ENCODE results near the gene CLPTM1. TPM values are rescaled to one million over a fixed set of nuclear protein-coding genes. Genes with fewer than 3 reads are reported as not detected.
"Not testable (repeated sequence)": the region's sequence is repeated elsewhere in the genome, so short reads cannot be mapped to it uniquely, and the experiment has no call there.

Gene CLPTM1
- total RNA-seq, 1 donor from 2014 or later: 38.3 TPM

GRCh38 chr19:44984005-44984404 is 28.8 kb downstream of the CLPTM1 start:
- DNase-seq: no peak

- DNase-seq: no peak
These were observed 30.3 kb downstream of the CLPTM1 start for GRCh38 chr19:44985445-44985844.

GRCh38 chr19:44986389-44986788 is 31.2 kb downstream of the CLPTM1 start:
- no peak for DNase-seq

- no peak for DNase-seq
These were observed 32.0 kb downstream of the CLPTM1 start for GRCh38 chr19:44987148-44987675.

GRCh38 chr19:44988273-44988672 is 33.1 kb downstream of the CLPTM1 start:
- DNase-seq: no peak

- peak; percentile 70 for DNase-seq
These were observed 33.8 kb downstream of the CLPTM1 start for GRCh38 chr19:44988896-44989556.

- DNase-seq: no peak
These were observed 35.3 kb downstream of the CLPTM1 start for GRCh38 chr19:44990459-44990858.

- no peak for DNase-seq
These were observed 35.8 kb downstream of the CLPTM1 start for GRCh38 chr19:44990966-44991365.

GRCh38 chr19:44992336-44993163 is 37.4 kb downstream of the CLPTM1 start:
- no peak for DNase-seq

GRCh38 chr19:44993526-44993925 is 38.3 kb downstream of the CLPTM1 start:
- no peak for DNase-seq

- no peak for DNase-seq
These were observed 38.9 kb downstream of the CLPTM1 start for GRCh38 chr19:44993926-44994537.

- DNase-seq: no peak
These were observed 42.8 kb downstream of the CLPTM1 start for GRCh38 chr19:44998025-44998424.

GRCh38 chr19:44999131-44999925 is 44.1 kb downstream of the CLPTM1 start:
- DNase-seq: not testable (repeated sequence)

GRCh38 chr19:45000665-45001064 is 45.5 kb downstream of the CLPTM1 start:
- DNase-seq: not testable (repeated sequence)

- peak; percentile 96 for DNase-seq
These were observed 46.0 kb downstream of the CLPTM1 start, which contains the start of gene RELB for GRCh38 chr19:45001087-45001739. Gene RELB (plus strand): TSS chr19:45001464. CDS start chr19:45001580, 116 bp downstream.

GRCh38 chr19:45003485-45003884 is 48.3 kb downstream of the CLPTM1 start:
- DNase-seq: no peak

- no peak for DNase-seq
These were observed 50.6 kb downstream of the CLPTM1 start for GRCh38 chr19:45005787-45006186.

- no peak for DNase-seq
These were observed 53.4 kb downstream of the CLPTM1 start for GRCh38 chr19:45008552-45008951.

- no peak for DNase-seq
These were observed 54.6 kb downstream of the CLPTM1 start for GRCh38 chr19:45009625-45010255.

- DNase-seq: no peak
These were observed 55.1 kb downstream of the CLPTM1 start for GRCh38 chr19:45010306-45010705.

GRCh38 chr19:45011959-45012358 is 56.8 kb downstream of the CLPTM1 start:
- DNase-seq: no peak
